PC-3 (cell line): Measurements from ENCODE around the gene MIPEP. TPM values are rescaled to one million over a fixed set of nuclear protein-coding genes. Genes with fewer than 3 reads are reported as not detected.

Experiments
- ATAC-seq: fragments of 200-7000 bp; cut with Tn5 transposase; 2 replicates; pipeline ENCODE4 v1.9.1; 2020; ENCODE audit warnings: mild to moderate bottlenecking, moderate library complexity
- BruUV-seq: library from RNA; stranded (reverse); fragments of 400-500 nt; replicated peaks from 2 replicates; lab custom pipeline; 2021; lab: Mats Ljungman, UMichigan
- CTCF ChIA-PET: fragments of 300-600 bp; sonication (Branson Sonifier 250); formaldehyde crosslinking; loops from one replicate; lab custom pipeline; 2022; ENCODE audit warnings: antibody characterized with exemption; lab: Charles Lee
- POLR2A ChIA-PET: fragments of 300-600 bp; sonication (Branson Sonifier 250); formaldehyde crosslinking; loops from one replicate; lab custom pipeline; 2022; ENCODE audit warnings: antibody characterized with exemption; ENCODE audit not compliant: unreplicated experiment; lab: Charles Lee
- DNase-seq: peaks from one replicate; pipeline ENCODE4 v3.0.0-alpha.2; 2015
- H2AFZ ChIP-seq: fragments of 300-600 bp; sonication (generic); 2 replicates; pipeline ENCODE4 v1.6.0; 2016; ENCODE audit warnings: antibody characterized with exemption, low read length
- H3F3A ChIP-seq: fragments of 300-600 bp; sonication (generic); one replicate; pipeline ENCODE4 v1.6.0; 2017; ENCODE audit warnings: antibody characterized with exemption, low read length, control low read depth, mild to moderate bottlenecking; ENCODE audit not compliant: unreplicated experiment
- H3K27ac ChIP-seq: fragments of 300-600 bp; sonication (generic); 2 replicates; pipeline ENCODE4 v1.5.1; 2016; ENCODE audit warnings: mild to moderate bottlenecking, low read length
- H3K27me3 ChIP-seq: fragments of 300-600 bp; sonication (generic); 2 replicates; pipeline ENCODE4 v1.6.1; 2016; ENCODE audit warnings: low read length, mixed read lengths
- H3K36me3 ChIP-seq: fragments of 300-600 bp; sonication (generic); 2 replicates; pipeline ENCODE4 v1.6.1; 2016; ENCODE audit warnings: low read depth, mixed run types, low read length, mixed read lengths
- H3K4me1 ChIP-seq: fragments of 300-600 bp; sonication (generic); 2 replicates; pipeline ENCODE4 v1.5.1; 2016; ENCODE audit warnings: low read length; ENCODE audit not compliant: insufficient read depth
- H3K4me2 ChIP-seq: fragments of 300-600 bp; sonication (generic); 2 replicates; pipeline ENCODE4 v1.6.0; 2016; ENCODE audit warnings: low read length
- H3K4me3 ChIP-seq: fragments of 300-600 bp; sonication (generic); 2 replicates; pipeline ENCODE4 v1.5.1; 2016; ENCODE audit warnings: mild to moderate bottlenecking, low read length, mixed read lengths
- H3K79me2 ChIP-seq: fragments of 300-600 bp; sonication (generic); 2 replicates; pipeline ENCODE4 v1.6.1; 2017; ENCODE audit warnings: low read length, mixed read lengths
- H3K9ac ChIP-seq: fragments of 300-600 bp; sonication (generic); 2 replicates; pipeline ENCODE4 v1.6.0; 2016; ENCODE audit warnings: mild to moderate bottlenecking, low read length
- H3K9me2 ChIP-seq: fragments of 300-600 bp; sonication (generic); replicated peaks from 2 replicates; pipeline ENCODE4 v1.6.1; 2016; ENCODE audit warnings: mixed run types, low read length, mixed read lengths
- H3K9me3 ChIP-seq: fragments of 300-600 bp; sonication (generic); 2 replicates; pipeline ENCODE4 v1.6.1; 2016; ENCODE audit warnings: low read length, mixed read lengths
- H4K20me1 ChIP-seq: fragments of 300-600 bp; sonication (generic); 2 replicates; pipeline ENCODE4 v1.6.1; 2016; ENCODE audit warnings: low read length, mixed read lengths
- CTCF ChIP-seq: fragments of 300-600 bp; sonication (generic); conservative IDR thresholded peaks from 2 replicates; pipeline ENCODE4 v1.5.1; 2017; ENCODE audit warnings: antibody characterized with exemption, low read depth, mild to moderate bottlenecking, low read length
- EZH2 ChIP-seq: fragments of 300-600 bp; sonication (generic); IDR thresholded peaks from one replicate; pipeline ENCODE4 v1.6.1; 2017; ENCODE audit warnings: antibody characterized with exemption, mild to moderate bottlenecking, low read length; ENCODE audit not compliant: unreplicated experiment
- EZH2phosphoT487 ChIP-seq: fragments of 300-600 bp; sonication (generic); IDR thresholded peaks from 2 replicates; pipeline ENCODE4 v1.6.1; 2018; ENCODE audit warnings: mild to moderate bottlenecking, antibody characterized with exemption, low read length, borderline replicate concordance
- intact Hi-C: fragments of 100-400 bp; cut with micrococcal nuclease; formaldehyde crosslinking; loops from 2 replicates; pipeline ENCODE4 v1.9.0; 2023
- total RNA-seq: library from RNA; depleted of rRNA; stranded (reverse); fragments of >200 nt; gene quantifications from 2 replicates; pipeline ENCODE4 v1.2.3, GENCODE V29; 2014

MIPEP gene
- total RNA-seq, 1 experiment from 2014 or later: 30.5 TPM

GRCh38 chr13:23730251-23730650 lies 158.9 kb downstream of the MIPEP start:
- no peaks in the 10 kb centered on the region for H3K9me2 ChIP-seq
- no peak overlapping the region for H3K27ac ChIP-seq
- H4K20me1 ChIP-seq: no peaks in the 10 kb centered on the region
- H3K79me2 ChIP-seq: no peaks in the 10 kb centered on the region
- no peaks in the 10 kb centered on the region for H3K36me3 ChIP-seq
- no peak for DNase-seq
- ChIA-PET POLR2A (no interaction called here), CTCF (no interaction called here)
- H2AFZ ChIP-seq: no peak overlapping the region
- H3K9ac ChIP-seq: no peak overlapping the region
- no peaks in the 10 kb centered on the region for H3K9me3 ChIP-seq
- intact Hi-C loops: no loop called here
- no peaks in the 10 kb centered on the region for H3F3A ChIP-seq
- H3K27me3 ChIP-seq: no peaks in the 10 kb centered on the region
- BruUV-seq: no TSS peak
- no peak for ATAC-seq
- no peak overlapping the region for H3K4me2 ChIP-seq
- no peak for TF ChIP-seq EZH2phosphoT487
- no peak for TF ChIP-seq CTCF
- no peak for TF ChIP-seq EZH2
- H3K4me1 ChIP-seq: no peaks in the 10 kb centered on the region
- H3K4me3 ChIP-seq: no peak overlapping the region

- H3K27ac ChIP-seq: no peak overlapping the region
- no peak overlapping the region for H3K4me2 ChIP-seq
- H3K36me3 ChIP-seq: no peaks in the 10 kb centered on the region
- no peaks in the 10 kb centered on the region for H3K9me3 ChIP-seq
- no peak overlapping the region for H3K4me3 ChIP-seq
- H3K79me2 ChIP-seq: no peaks in the 10 kb centered on the region
- no peaks in the 10 kb centered on the region for H3K27me3 ChIP-seq
- no peaks in the 10 kb centered on the region for H3K9me2 ChIP-seq
- no peaks in the 10 kb centered on the region for H3K4me1 ChIP-seq
- CTCF ChIA-PET: no interaction called here
- peak; percentile 33; the same call in 1 of the 2 replicates for ATAC-seq
- POLR2A ChIA-PET: no interaction called here
- TF ChIP-seq EZH2phosphoT487: no peak
- no peak for TF ChIP-seq EZH2
- no peak for TF ChIP-seq CTCF
- H3F3A ChIP-seq: no peaks in the 10 kb centered on the region
- BruUV-seq: no TSS peak
- no peak overlapping the region for H2AFZ ChIP-seq
- intact Hi-C loops: no loop called here
- no peaks in the 10 kb centered on the region for H4K20me1 ChIP-seq
- DNase-seq: no peak
- no peak overlapping the region for H3K9ac ChIP-seq
These were observed 159.7 kb downstream of the MIPEP start for GRCh38 chr13:23729531-23729930.

- no TSS peak for BruUV-seq
- ATAC-seq: no peak
- Histone ChIP-seq H3F3A (no peaks in the 10 kb centered on the region), H3K27me3 (no peaks in the 10 kb centered on the region), H3K4me3 (no peak overlapping the region), H3K79me2 (no peaks in the 10 kb centered on the region), H3K27ac (no peak overlapping the region), H3K9ac (no peak overlapping the region), H3K9me3 (no peaks in the 10 kb centered on the region), H3K4me2 (no peak overlapping the region), H3K9me2 (no peaks in the 10 kb centered on the region), H2AFZ (no peak overlapping the region), H3K4me1 (peaks cover 6% of the 10 kb centered on the region), H4K20me1 (no peaks in the 10 kb centered on the region), H3K36me3 (no peaks in the 10 kb centered on the region)
- no peak for DNase-seq
- intact Hi-C loops: no loop called here
- ChIA-PET CTCF (no interaction called here), POLR2A (no interaction called here)
- no peak for TF ChIP-seq CTCF
- TF ChIP-seq EZH2: no peak
- TF ChIP-seq EZH2phosphoT487: no peak
These were observed 160.4 kb downstream of the MIPEP start for GRCh38 chr13:23728807-23729206.
